HL-60/S4 (cell line): ENCODE data around the gene SRPK2.
"Not testable (repeated sequence)": the region's sequence is repeated elsewhere in the genome, so short reads cannot be mapped to it uniquely, and the experiment has no call there.

ENCODE experiments used
- in situ Hi-C: fragments of 300-500 bp; cut with MboI; formaldehyde crosslinking; loops from 2 replicates; pipeline ENCODE4 v1.14.3; 2022; ENCODE audit warnings: low sequenced_read_pairs

Gene SRPK2

GRCh38 chr7:105268511-105269392 is 120.0 kb downstream of the SRPK2 start:
- in situ Hi-C loops, result no loop called here

- in situ Hi-C loops, result no loop called here
Measured at GRCh38 chr7:105268056-105268455, 120.7 kb downstream of the SRPK2 start.

GRCh38 chr7:105267244-105267643 is 121.5 kb downstream of the SRPK2 start:
- in situ Hi-C loops, result no loop called here

GRCh38 chr7:105264707-105265106 is 124.0 kb downstream of the SRPK2 start:
- in situ Hi-C loops, result no loop called here

GRCh38 chr7:105261689-105262088 is 127.0 kb downstream of the SRPK2 start:
- in situ Hi-C loops, result no loop called here

- in situ Hi-C loops, result not testable (repeated sequence)
Measured at GRCh38 chr7:105260201-105260871, 128.4 kb downstream of the SRPK2 start.

GRCh38 chr7:105258919-105259318 is 129.8 kb downstream of the SRPK2 start:
- in situ Hi-C loops, result not testable (repeated sequence)

- in situ Hi-C loops, result no loop called here
Measured at GRCh38 chr7:105257338-105257737, 131.4 kb downstream of the SRPK2 start.

GRCh38 chr7:105256761-105257231 is 131.9 kb downstream of the SRPK2 start:
- in situ Hi-C loops, result no loop called here

- in situ Hi-C loops, result no loop called here
Measured at GRCh38 chr7:105250706-105251105, 138.0 kb downstream of the SRPK2 start.

- in situ Hi-C loops, result no loop called here
Measured at GRCh38 chr7:105250239-105250638, 138.5 kb downstream of the SRPK2 start.

GRCh38 chr7:105249216-105249615 is 139.5 kb downstream of the SRPK2 start:
- in situ Hi-C loops, result no loop called here

- in situ Hi-C loops, result no loop called here
Measured at GRCh38 chr7:105246679-105247078, 142.0 kb downstream of the SRPK2 start.

GRCh38 chr7:105246256-105246655 is 142.5 kb downstream of the SRPK2 start:
- in situ Hi-C loops, result no loop called here

- in situ Hi-C loops, result no loop called here
Measured at GRCh38 chr7:105245398-105246114, 143.2 kb downstream of the SRPK2 start.

- in situ Hi-C loops, result no loop called here
Measured at GRCh38 chr7:105244594-105244993, 144.1 kb downstream of the SRPK2 start.

- in situ Hi-C loops, result no loop called here
Measured at GRCh38 chr7:105241198-105241597, 147.5 kb downstream of the SRPK2 start.

- in situ Hi-C loops, result no loop called here
Measured at GRCh38 chr7:105238198-105238765, 150.4 kb downstream of the SRPK2 start.

GRCh38 chr7:105234886-105235285 is 153.8 kb downstream of the SRPK2 start:
- in situ Hi-C loops, result no loop called here

GRCh38 chr7:105232829-105233291 is 155.9 kb downstream of the SRPK2 start:
- in situ Hi-C loops, result not testable (repeated sequence)

GRCh38 chr7:105230486-105230885 is 158.2 kb downstream of the SRPK2 start:
- in situ Hi-C loops, result no loop called here
